ENCODE results near the gene EPC1. TPM values are rescaled to one million over a fixed set of nuclear protein-coding genes. Genes with fewer than 3 reads are reported as not detected.
A peak's percentile ranks its signal among the peaks of the same experiment; 100 is the strongest.

The EPC1 gene
- polyA plus RNA-seq, 1 of the 3 experiments (the other 2 are of a cell fraction): 21.8 TPM

DNA sequence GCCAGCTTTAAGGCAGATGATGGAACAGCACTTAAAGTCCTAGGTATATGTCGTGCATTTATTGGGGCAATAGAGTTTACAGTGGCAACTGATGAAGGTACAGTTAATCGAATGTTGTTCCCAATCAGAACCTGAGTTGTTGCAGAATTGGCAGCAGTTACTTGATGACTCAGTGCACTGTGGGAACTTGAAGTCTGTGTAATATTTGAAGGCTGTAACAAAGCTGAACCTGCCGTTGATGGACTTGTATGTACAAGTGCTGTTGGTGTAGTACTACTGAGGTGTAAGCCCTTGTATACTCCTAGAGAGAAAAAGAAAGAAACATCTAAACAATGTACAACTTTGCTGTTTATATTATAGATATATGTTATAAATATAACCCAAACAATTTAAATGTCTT is 75.3 kb downstream of the EPC1 start:
- Histone ChIP-seq H3K4me3 (ENCODE audit: low read depth in 2 of 2, low read length in 1 of 2) (no peak overlapping the region), H3K4me2 (no peak overlapping the region), H3F3A (replicated peaks; ENCODE audit: insufficient read depth) (peaks cover 13% of the 10 kb centered on the region), H3K9ac (no peak overlapping the region), H3K79me2 (ENCODE audit: insufficient read depth) (peaks cover 45% of the 10 kb centered on the region), H3K36me3 (replicated peaks in 1 of 2; ENCODE audit: control insufficient read depth in 1 of 2, insufficient read depth in 2 of 2, low read length in 1 of 2) (peaks cover 64 to 86% of the 10 kb centered on the region in 2 experiments), H4K20me1 (ENCODE audit: insufficient read depth) (no peaks in the 10 kb centered on the region; the same call in 1 of the 2 replicates), H3K27me3 (ENCODE audit: insufficient read depth) (no peaks in the 10 kb centered on the region), H2AFZ (ENCODE audit: low read depth) (no peak overlapping the region), H3K9me2 (no peaks in the 10 kb centered on the region), H3K9me3 (no peaks in the 10 kb centered on the region), H3K4me1 (ENCODE audit: control insufficient read depth in 1 of 2, insufficient read depth in 2 of 2, low read depth in 1 of 2, low read length in 1 of 2) (no peaks in the 10 kb centered on the region; a peak in 1 of 4 replicates), H3K27ac (ENCODE audit: low read depth in 2 of 2, low read length in 1 of 2) (no peak overlapping the region)
- no peak for DNase-seq
- TF ChIP-seq TEAD4 (IDR thresholded peaks at IDR 0.05; ENCODE audit: borderline replicate concordance, insufficient read depth) (no peak), JUND (IDR thresholded peaks at IDR 0.05) (peak; percentile 26; the same call in 1 of the 2 replicates)
- ChIA-PET CTCF (no interaction called here), POLR2A (no interaction called here)
- WGBS (ENCODE audit: low lambda C conversion rate): 90% methylated on average over 3 of the region's 3 CpGs

DNA sequence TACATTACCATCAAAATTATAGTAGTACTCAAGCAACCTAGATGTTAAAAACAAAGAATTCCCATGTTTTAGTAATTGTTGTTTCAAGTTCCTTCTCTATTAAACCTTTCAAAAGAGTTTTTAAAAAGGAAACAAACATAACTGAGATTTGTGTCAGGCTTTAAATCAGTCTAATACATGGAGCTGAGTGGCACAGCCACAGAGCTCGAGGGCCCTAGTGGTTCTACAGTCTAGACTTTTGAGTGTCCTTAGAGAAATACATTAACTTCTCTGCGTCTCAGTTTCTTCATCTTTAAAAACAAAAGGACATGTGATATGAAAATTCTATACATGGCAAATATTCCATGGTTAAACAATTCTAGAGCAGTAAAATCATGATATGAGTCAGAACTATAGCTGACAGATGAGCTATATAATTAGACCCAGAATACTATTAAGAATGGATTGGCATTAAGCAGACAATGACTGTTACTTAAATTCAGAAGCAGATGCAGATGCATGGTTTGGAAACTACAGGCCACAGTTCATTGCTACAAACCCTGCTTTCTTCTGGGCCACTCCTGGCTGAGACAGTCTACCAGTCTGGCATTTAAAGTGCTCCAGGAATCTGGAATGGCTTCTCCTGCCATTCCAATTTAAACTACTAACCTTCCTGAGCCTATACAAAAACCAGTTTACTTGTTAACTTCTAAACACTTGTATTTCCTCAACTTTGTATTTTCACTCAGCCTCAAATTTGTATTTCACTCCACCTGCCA is 77.4 kb downstream of the EPC1 start:
- H4K20me1 ChIP-seq (ENCODE audit: insufficient read depth): no peaks in the 10 kb centered on the region; the same call in 1 of the 2 replicates

More for the DNA sequence above, 77.4 kb downstream of the EPC1 start:
- no peak for DNase-seq
- H3K9me2 ChIP-seq: no peaks in the 10 kb centered on the region
- no peaks in the 10 kb centered on the region for H3K9me3 ChIP-seq
- H3K9ac ChIP-seq: no peak overlapping the region
- POLR2A ChIA-PET: no interaction called here
- H3K4me1 ChIP-seq (ENCODE audit: control insufficient read depth in 1 of 2, insufficient read depth in 2 of 2, low read depth in 1 of 2, low read length in 1 of 2): no peaks in the 10 kb centered on the region; a peak in 1 of 4 replicates
- H3K79me2 ChIP-seq (ENCODE audit: insufficient read depth): peaks cover 26% of the 10 kb centered on the region; the same call in 1 of the 2 replicates
- H3K27ac ChIP-seq (ENCODE audit: low read depth in 2 of 2, low read length in 1 of 2): peak overlapping the region; percentile 33 to 56; a peak in 3 of 4 replicates
- no peak overlapping the region for H3K4me2 ChIP-seq
- no peak overlapping the region for H3K4me3 ChIP-seq (ENCODE audit: low read depth in 2 of 2, low read length in 1 of 2)
- no peak for TF ChIP-seq RFX5 (IDR thresholded peaks at IDR 0.05; ENCODE audit: low read length)
- no peak for TF ChIP-seq EZH2phosphoT487 (IDR thresholded peaks at IDR 0.05; ENCODE audit: borderline replicate concordance, low read depth)
- no peak for TF ChIP-seq FOXM1 (IDR thresholded peaks at IDR 0.05; ENCODE audit: low read depth)
- TF ChIP-seq, protein P1, sequence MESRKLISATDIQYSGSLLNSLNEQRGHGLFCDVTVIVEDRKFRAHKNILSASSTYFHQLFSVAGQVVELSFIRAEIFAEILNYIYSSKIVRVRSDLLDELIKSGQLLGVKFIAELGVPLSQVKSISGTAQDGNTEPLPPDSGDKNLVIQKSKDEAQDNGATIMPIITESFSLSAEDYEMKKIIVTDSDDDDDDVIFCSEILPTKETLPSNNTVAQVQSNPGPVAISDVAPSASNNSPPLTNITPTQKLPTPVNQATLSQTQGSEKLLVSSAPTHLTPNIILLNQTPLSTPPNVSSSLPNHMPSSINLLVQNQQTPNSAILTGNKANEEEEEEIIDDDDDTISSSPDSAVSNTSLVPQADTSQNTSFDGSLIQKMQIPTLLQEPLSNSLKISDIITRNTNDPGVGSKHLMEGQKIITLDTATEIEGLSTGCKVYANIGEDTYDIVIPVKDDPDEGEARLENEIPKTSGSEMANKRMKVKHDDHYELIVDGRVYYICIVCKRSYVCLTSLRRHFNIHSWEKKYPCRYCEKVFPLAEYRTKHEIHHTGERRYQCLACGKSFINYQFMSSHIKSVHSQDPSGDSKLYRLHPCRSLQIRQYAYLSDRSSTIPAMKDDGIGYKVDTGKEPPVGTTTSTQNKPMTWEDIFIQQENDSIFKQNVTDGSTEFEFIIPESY (IDR thresholded peaks at IDR 0.05; ENCODE audit: borderline replicate concordance, low read depth): no peak
- TF ChIP-seq, protein P2, sequence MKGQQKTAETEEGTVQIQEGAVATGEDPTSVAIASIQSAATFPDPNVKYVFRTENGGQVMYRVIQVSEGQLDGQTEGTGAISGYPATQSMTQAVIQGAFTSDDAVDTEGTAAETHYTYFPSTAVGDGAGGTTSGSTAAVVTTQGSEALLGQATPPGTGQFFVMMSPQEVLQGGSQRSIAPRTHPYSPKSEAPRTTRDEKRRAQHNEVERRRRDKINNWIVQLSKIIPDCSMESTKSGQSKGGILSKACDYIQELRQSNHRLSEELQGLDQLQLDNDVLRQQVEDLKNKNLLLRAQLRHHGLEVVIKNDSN (IDR thresholded peaks at IDR 0.05; ENCODE audit: borderline replicate concordance, low read depth): no peak
- TF ChIP-seq RAD21 (IDR thresholded peaks at IDR 0.05; ENCODE audit: low read length): no peak
- TF ChIP-seq SMC3 (IDR thresholded peaks at IDR 0.05; ENCODE audit: low read depth, low read length): no peak
- TF ChIP-seq CHD2 (IDR thresholded peaks at IDR 0.05; ENCODE audit: low read length, partially characterized antibody): no peak
- TF ChIP-seq SIN3A (IDR thresholded peaks at IDR 0.05; ENCODE audit: borderline replicate concordance, low read depth, low read length): no peak
- TF ChIP-seq, protein P3, sequence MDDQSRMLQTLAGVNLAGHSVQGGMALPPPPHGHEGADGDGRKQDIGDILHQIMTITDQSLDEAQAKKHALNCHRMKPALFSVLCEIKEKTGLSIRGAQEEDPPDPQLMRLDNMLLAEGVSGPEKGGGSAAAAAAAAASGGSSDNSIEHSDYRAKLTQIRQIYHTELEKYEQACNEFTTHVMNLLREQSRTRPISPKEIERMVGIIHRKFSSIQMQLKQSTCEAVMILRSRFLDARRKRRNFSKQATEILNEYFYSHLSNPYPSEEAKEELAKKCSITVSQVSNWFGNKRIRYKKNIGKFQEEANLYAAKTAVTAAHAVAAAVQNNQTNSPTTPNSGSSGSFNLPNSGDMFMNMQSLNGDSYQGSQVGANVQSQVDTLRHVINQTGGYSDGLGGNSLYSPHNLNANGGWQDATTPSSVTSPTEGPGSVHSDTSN (IDR thresholded peaks at IDR 0.05): no peak
- TF ChIP-seq JUND (IDR thresholded peaks at IDR 0.05): no peak
- TF ChIP-seq, protein P4, sequence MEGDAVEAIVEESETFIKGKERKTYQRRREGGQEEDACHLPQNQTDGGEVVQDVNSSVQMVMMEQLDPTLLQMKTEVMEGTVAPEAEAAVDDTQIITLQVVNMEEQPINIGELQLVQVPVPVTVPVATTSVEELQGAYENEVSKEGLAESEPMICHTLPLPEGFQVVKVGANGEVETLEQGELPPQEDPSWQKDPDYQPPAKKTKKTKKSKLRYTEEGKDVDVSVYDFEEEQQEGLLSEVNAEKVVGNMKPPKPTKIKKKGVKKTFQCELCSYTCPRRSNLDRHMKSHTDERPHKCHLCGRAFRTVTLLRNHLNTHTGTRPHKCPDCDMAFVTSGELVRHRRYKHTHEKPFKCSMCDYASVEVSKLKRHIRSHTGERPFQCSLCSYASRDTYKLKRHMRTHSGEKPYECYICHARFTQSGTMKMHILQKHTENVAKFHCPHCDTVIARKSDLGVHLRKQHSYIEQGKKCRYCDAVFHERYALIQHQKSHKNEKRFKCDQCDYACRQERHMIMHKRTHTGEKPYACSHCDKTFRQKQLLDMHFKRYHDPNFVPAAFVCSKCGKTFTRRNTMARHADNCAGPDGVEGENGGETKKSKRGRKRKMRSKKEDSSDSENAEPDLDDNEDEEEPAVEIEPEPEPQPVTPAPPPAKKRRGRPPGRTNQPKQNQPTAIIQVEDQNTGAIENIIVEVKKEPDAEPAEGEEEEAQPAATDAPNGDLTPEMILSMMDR (IDR thresholded peaks at IDR 0.05): no peak
- TF ChIP-seq, protein P5, sequence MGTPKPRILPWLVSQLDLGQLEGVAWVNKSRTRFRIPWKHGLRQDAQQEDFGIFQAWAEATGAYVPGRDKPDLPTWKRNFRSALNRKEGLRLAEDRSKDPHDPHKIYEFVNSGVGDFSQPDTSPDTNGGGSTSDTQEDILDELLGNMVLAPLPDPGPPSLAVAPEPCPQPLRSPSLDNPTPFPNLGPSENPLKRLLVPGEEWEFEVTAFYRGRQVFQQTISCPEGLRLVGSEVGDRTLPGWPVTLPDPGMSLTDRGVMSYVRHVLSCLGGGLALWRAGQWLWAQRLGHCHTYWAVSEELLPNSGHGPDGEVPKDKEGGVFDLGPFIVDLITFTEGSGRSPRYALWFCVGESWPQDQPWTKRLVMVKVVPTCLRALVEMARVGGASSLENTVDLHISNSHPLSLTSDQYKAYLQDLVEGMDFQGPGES (IDR thresholded peaks at IDR 0.05; ENCODE audit: low read depth, low read length): no peak
- TF ChIP-seq GABPA (IDR thresholded peaks at IDR 0.05; ENCODE audit: low read depth): no peak
- TF ChIP-seq, protein P6, sequence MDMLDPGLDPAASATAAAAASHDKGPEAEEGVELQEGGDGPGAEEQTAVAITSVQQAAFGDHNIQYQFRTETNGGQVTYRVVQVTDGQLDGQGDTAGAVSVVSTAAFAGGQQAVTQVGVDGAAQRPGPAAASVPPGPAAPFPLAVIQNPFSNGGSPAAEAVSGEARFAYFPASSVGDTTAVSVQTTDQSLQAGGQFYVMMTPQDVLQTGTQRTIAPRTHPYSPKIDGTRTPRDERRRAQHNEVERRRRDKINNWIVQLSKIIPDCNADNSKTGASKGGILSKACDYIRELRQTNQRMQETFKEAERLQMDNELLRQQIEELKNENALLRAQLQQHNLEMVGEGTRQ (IDR thresholded peaks at IDR 0.05; ENCODE audit: borderline replicate concordance, low read depth, low read length): no peak
- TF ChIP-seq NRF1 (IDR thresholded peaks at IDR 0.05; ENCODE audit: low read depth, low read length): no peak
- TF ChIP-seq RCOR1 (IDR thresholded peaks at IDR 0.05; ENCODE audit: low read length): no peak
- H3K36me3 ChIP-seq (replicated peaks in 1 of 2; ENCODE audit: control insufficient read depth in 1 of 2, insufficient read depth in 2 of 2, low read length in 1 of 2): peaks cover 63 to 71% of the 10 kb centered on the region in 2 experiments
- CTCF ChIA-PET: interaction anchor here (1.2 kb wide), 1 partner anchor 12 kb away, joined by 7 read pairs; no protein-coding TSS in a partner anchor
- WGBS (ENCODE audit: low lambda C conversion rate): 89% methylated on average over 2 of the region's 2 CpGs
- no peak overlapping the region for H2AFZ ChIP-seq (ENCODE audit: low read depth)
- no peaks in the 10 kb centered on the region for H3K27me3 ChIP-seq (ENCODE audit: insufficient read depth)
- peaks cover 15% of the 10 kb centered on the region for H3F3A ChIP-seq (replicated peaks; ENCODE audit: insufficient read depth)

Measured in SK-N-SH (cell line).